A549 (cell line): ENCODE results near the gene USP32. TPM values are rescaled to one million over a fixed set of nuclear protein-coding genes. Genes with fewer than 3 reads are reported as not detected.
"Not testable (repeated sequence)": the region's sequence is repeated elsewhere in the genome, so short reads cannot be mapped to it uniquely, and the experiment has no call there.

Experiments
- ATAC-seq, 2 experiments: fragments of 200-7000 bp in 1 of 2; fragments of >200 bp in 1 of 2; cut with Nextera tagmentation in 1 of 2; cut with Tn5 transposase in 1 of 2; 3 replicates each; pipeline versions ENCODE4 v1.8.0 to v1.9.1; 2018 to 2020; ENCODE audit warnings: mild to moderate bottlenecking in 1 of 2, moderate library complexity in 1 of 2
- CTCF ChIA-PET: fragments of 300-600 bp; sonication (Branson Sonifier 250); formaldehyde crosslinking; extraction: SDS; loops from one replicate; lab custom pipeline; 2021; ENCODE audit warnings: antibody characterized with exemption, inconsistent platforms; lab: Yijun Ruan, JAX
- POLR2A ChIA-PET: fragments of 350-600 bp; formaldehyde crosslinking; extraction: SDS; loops from one replicate; lab custom pipeline; 2021; ENCODE audit warnings: antibody characterized with exemption, inconsistent platforms; lab: Yijun Ruan, JAX
- DNase-seq, 2 experiments: peaks; one replicate each; pipeline versions ENCODE4 v3.0.0 to v3.0.0-alpha.2; 2011 to 2016; ENCODE audit warnings: low read depth in 1 of 2, low spot score in 1 of 2
- FAIRE-seq: peaks from 2 replicates; lab custom pipeline; 2011; peaks lifted over from hg19 to GRCh38; lab: Jason Lieb, UNC
- H3K27ac ChIP-seq, 2 experiments: fragments of >200 bp; sonication (Bioruptor Twin); formaldehyde crosslinking; 3 replicates each; pipeline ENCODE4 v1.5.1; 2016 to 2017
- H3K4me1 ChIP-seq: fragments of >200 bp; sonication (Bioruptor Twin); formaldehyde crosslinking; 3 replicates; pipeline ENCODE4 v1.6.1; 2016
- H3K4me2 ChIP-seq: fragments of >200 bp; sonication (Bioruptor Twin); formaldehyde crosslinking; 3 replicates; pipeline ENCODE4 v1.6.1; 2016
- H3K4me3 ChIP-seq: fragments of >200 bp; sonication (Bioruptor Twin); formaldehyde crosslinking; 3 replicates; pipeline ENCODE4 v1.5.1; 2016
- H3K9me3 ChIP-seq: fragments of >200 bp; sonication (Bioruptor Twin); formaldehyde crosslinking; 3 replicates; pipeline ENCODE4 v1.6.1; 2016
- CHD2 ChIP-seq: fragments of 150-350 bp; IDR thresholded peaks from 2 replicates; pipeline ENCODE4 v1.6.1; 2014; ENCODE audit warnings: low read length; ENCODE audit not compliant: partially characterized antibody
- HOXA7 ChIP-seq: fragments of 250-450 bp; sonication (Bioruptor Pico); IDR thresholded peaks from 2 replicates; pipeline ENCODE4 v1.5.0; 2020; ENCODE audit warnings: mild to moderate bottlenecking, moderate library complexity
- JUN ChIP-seq, 2 experiments: fragments of >200 bp; sonication (Bioruptor Twin); formaldehyde crosslinking; IDR thresholded peaks; 2 replicates in 1 of 2; 3 replicates in 1 of 2; pipeline ENCODE4 v1.6.1; 2016 to 2017
- JUNB ChIP-seq: fragments of >200 bp; sonication (Bioruptor Twin); formaldehyde crosslinking; IDR thresholded peaks from 2 replicates; pipeline ENCODE4 v1.6.1; 2016
- MAFK ChIP-seq: fragments of 450-650 bp; IDR thresholded peaks from 2 replicates; pipeline ENCODE4 v1.6.1; 2014; ENCODE audit not compliant: partially characterized antibody
- NFE2L2 ChIP-seq: fragments of 150-350 bp; conservative IDR thresholded peaks from 2 replicates; pipeline ENCODE4 v1.6.1; 2014; ENCODE audit warnings: low read length
- RAD21 ChIP-seq, 2 experiments: fragments of >200 bp in 1 of 2; sonication (Bioruptor Twin) in 1 of 2; formaldehyde crosslinking in 1 of 2; IDR thresholded peaks in 1 of 2; conservative IDR thresholded peaks in 1 of 2; 2 replicates in 1 of 2; 3 replicates in 1 of 2; pipeline ENCODE4 v1.6.1; 2012 to 2018; ENCODE audit warnings: inconsistent platforms in 1 of 2
- RARB ChIP-seq: fragments of 250-450 bp; sonication (Bioruptor Pico); IDR thresholded peaks from 2 replicates; pipeline ENCODE4 v1.8.0; 2021; ENCODE audit warnings: mild to moderate bottlenecking, moderate library complexity
- RCOR1 ChIP-seq: fragments of 150-350 bp; IDR thresholded peaks from 2 replicates; pipeline ENCODE4 v1.6.1; 2014; ENCODE audit warnings: antibody characterized with exemption, low read length, low read depth
- TP53 ChIP-seq: fragments of 250-450 bp; sonication (Bioruptor Pico); IDR thresholded peaks from 2 replicates; pipeline ENCODE4 v1.5.0; 2021; ENCODE audit warnings: mild to moderate bottlenecking, moderate library complexity
- ZNF302 ChIP-seq: fragments of 250-450 bp; sonication (Bioruptor Pico); IDR thresholded peaks from 2 replicates; pipeline ENCODE4 v1.9.0; 2021; ENCODE audit warnings: inconsistent platforms, mild to moderate bottlenecking, moderate library complexity
- ZSCAN20 ChIP-seq: fragments of 250-450 bp; sonication (Bioruptor Pico); IDR thresholded peaks from 2 replicates; pipeline ENCODE4 v1.8.0; 2022; ENCODE audit warnings: mild to moderate bottlenecking, moderate library complexity
- WGBS: methylation state at CpG from one replicate; pipeline ENCODE4 v1.1.6; 2017; ENCODE audit errors: missing lambda C conversion rate; 5-methylcytosine and 5-hydroxymethylcytosine counted together
- polyA plus RNA-seq, 4 experiments: library from polyadenylated mRNA; depleted of rRNA in 3 of 4; stranded (reverse); fragments of >200 nt; fragmentation: RNase III in 1 of 4; extraction: RNeasy Plus Mini Kit Qiagen cat#74134 plus additional on column Dnase treatment in 1 of 4; gene quantifications; 2 replicates in 3 of 4; 3 replicates in 1 of 4; pipeline ENCODE4 v1.2.3, GENCODE V29; 2011 to 2017
- TF ChIP-seq, protein P1 (sequence below): fragments of 150-350 bp; IDR thresholded peaks from 2 replicates; pipeline ENCODE4 v1.6.1; 2014; ENCODE audit warnings: low read depth, mild to moderate bottlenecking, low read length
- TF ChIP-seq, protein P2 (sequence below): fragments of 250-450 bp; sonication (Bioruptor Pico); IDR thresholded peaks from 2 replicates; pipeline ENCODE4 v1.5.0; 2021; ENCODE audit warnings: mild to moderate bottlenecking, moderate library complexity, borderline replicate concordance

The USP32 gene
- polyA plus RNA-seq, 2 of the 4 experiments (the other 2 are of a cell fraction) = 35.4 to 52.2 TPM

DNA sequence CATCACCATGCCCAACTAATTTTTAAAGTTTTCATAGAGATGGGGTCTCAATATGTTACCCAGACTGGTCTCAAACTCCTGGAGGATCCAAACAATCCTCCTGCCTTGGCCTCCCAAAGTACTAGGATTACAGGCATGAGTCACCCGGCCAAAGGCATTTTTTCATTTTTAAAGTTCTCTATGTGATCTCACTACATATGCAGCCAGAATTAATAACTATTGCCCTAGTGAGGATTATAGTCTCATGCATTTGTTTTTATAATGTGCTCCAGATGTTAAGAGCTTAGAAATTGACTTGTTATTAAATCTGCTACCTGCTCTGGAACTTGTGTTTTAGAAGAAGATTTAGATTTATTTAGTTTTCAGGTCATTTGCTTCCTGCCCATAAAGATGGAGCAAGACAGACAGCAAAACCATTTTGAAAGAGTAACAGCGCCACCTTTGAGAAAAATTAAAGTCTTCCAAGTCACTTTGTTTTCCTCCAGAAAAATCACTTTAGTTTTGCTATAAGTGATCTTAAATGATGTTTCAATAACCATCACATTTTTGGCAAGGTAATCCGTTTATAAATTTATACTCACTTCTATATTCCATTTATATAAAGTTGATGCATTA, 162.6 kb downstream of the USP32 start (continued):
- TF ChIP-seq MAFK (no peak), NFE2L2 (no peak), RAD21 (conservative IDR thresholded peaks at IDR 0.05 in 1 of 2, IDR thresholded peaks at IDR 0.05 in 1 of 2) (peak; percentile 48 to 55; a peak in 4 of 5 replicates)
- TF ChIP-seq, protein P1, sequence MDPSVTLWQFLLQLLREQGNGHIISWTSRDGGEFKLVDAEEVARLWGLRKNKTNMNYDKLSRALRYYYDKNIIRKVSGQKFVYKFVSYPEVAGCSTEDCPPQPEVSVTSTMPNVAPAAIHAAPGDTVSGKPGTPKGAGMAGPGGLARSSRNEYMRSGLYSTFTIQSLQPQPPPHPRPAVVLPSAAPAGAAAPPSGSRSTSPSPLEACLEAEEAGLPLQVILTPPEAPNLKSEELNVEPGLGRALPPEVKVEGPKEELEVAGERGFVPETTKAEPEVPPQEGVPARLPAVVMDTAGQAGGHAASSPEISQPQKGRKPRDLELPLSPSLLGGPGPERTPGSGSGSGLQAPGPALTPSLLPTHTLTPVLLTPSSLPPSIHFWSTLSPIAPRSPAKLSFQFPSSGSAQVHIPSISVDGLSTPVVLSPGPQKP = no peak
- TF ChIP-seq, all 56 proteins: peak for 3

DNA sequence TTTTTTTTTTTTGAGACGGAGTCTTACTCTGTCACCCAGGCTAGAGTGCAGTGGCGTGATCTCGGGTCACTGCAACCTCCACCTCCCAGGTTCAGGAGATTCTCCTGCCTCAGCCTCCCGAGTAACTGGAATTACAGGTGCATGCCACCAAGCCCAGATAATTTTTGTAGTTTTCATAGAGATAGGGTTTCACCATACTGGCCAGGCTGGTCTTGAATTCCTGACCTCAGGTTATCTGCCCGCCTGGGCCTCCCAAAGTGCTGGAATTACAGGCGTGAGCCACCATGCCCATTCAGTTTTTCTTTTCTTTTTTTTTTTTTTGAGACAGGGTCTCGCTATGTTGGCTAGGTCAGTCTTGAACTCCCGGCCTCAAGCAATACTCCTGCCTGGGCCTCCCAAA, 164.7 kb downstream of the USP32 start:
- CTCF ChIA-PET = interaction anchor here (0.9 to 1.2 kb wide), 5 partner anchors 10 to 342 kb away, joined by 3 to 4 read pairs (median 3); no protein-coding TSS in a partner anchor
- POLR2A ChIA-PET, H3K27ac ChIP-seq, FAIRE-seq, H3K4me2 ChIP-seq, ATAC-seq, DNase-seq, H3K4me3 ChIP-seq, H3K4me1 ChIP-seq, H3K9me3 ChIP-seq: not testable (repeated sequence)
- WGBS = 97% methylated on average over 8 of the region's 8 CpGs

DNA sequence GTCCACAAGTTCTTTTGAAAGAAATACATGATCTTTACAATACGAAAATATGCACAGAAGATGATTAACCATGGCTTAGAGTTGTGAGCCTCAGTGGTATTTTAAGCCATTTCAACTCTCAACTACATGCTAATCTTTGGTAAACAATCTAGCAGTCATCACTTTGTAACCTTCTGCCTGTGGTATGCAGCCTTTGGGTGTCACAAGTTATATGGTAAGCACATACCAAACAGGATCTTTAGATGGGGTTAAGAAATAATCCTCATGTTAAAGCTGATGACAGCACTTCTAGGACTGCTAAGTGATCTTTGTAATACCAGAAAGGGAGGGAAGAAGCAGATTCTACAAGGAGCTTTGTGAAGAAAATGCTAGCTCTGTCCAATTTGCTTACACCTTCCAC, 167.9 kb downstream of the USP32 start:
- Histone ChIP-seq H3K4me2 (no peak overlapping the region), H3K4me1 (no peaks in the 10 kb centered on the region), H3K27ac (no peak overlapping the region), H3K9me3 (no peaks in the 10 kb centered on the region), H3K4me3 (no peak overlapping the region)
- no peak for TF ChIP-seq CHD2
- no peak for TF ChIP-seq JUN (IDR thresholded peaks at IDR 0.05)
- no peak for TF ChIP-seq ZSCAN20 (CRISPR knock-in tag)
- DNase-seq (no peak), ATAC-seq (no peak), FAIRE-seq (no peak)
- WGBS = 78% methylated on average over 1 of the region's 1 CpG
- CTCF ChIA-PET = interaction anchor here (0.5 to 1.6 kb wide), 5 partner anchors 24 to 1679 kb away, joined by 3 to 5 read pairs (median 4); no protein-coding TSS in a partner anchor
- POLR2A ChIA-PET = no interaction called here

DNA sequence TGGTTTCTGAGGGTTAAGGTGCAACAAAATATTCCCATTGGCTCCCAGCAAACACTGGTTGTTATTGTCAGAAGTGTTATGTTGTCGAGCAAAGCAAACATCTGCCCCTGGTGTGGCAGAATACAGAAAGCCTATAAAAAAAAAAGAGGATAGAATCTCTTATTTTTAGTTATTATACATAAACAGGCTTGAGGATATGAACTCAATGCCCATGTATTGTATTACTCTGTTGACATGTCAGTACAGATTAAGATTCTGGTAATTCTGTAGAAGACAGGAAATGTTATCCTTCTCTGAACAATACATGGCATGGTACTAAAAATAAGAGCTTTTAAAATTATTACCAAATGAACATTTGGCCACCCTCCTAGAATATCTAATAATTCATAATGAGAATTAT, 168.5 kb downstream of the USP32 start:
- DNase-seq (no peak), ATAC-seq (no peak), FAIRE-seq (no peak)
- no peak for TF ChIP-seq JUNB
- TF ChIP-seq ZNF302 (CRISPR knock-in tag) = no peak
- TF ChIP-seq, protein P2, sequence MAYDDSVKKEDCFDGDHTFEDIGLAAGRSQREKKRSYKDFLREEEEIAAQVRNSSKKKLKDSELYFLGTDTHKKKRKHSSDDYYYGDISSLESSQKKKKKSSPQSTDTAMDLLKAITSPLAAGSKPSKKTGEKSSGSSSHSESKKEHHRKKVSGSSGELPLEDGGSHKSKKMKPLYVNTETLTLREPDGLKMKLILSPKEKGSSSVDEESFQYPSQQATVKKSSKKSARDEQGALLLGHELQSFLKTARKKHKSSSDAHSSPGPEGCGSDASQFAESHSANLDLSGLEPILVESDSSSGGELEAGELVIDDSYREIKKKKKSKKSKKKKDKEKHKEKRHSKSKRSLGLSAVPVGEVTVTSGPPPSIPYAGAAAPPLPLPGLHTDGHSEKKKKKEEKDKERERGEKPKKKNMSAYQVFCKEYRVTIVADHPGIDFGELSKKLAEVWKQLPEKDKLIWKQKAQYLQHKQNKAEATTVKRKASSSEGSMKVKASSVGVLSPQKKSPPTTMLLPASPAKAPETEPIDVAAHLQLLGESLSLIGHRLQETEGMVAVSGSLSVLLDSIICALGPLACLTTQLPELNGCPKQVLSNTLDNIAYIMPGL (CRISPR knock-in tag) = no peak
- no peak for TF ChIP-seq RARB (CRISPR knock-in tag)
- no peak for TF ChIP-seq NFE2L2
- TF ChIP-seq HOXA7 = no peak
- TF ChIP-seq RCOR1 = no peak
- no peak for TF ChIP-seq TP53 (CRISPR knock-in tag)
- no peak for TF ChIP-seq MAFK
- H3K9me3 ChIP-seq = no peaks in the 10 kb centered on the region
- ChIA-PET CTCF (interaction anchor here (0.5 to 1.6 kb wide), 5 partner anchors 25 to 1679 kb away, joined by 3 to 5 read pairs (median 4); no protein-coding TSS in a partner anchor), POLR2A (no interaction called here)
- H3K4me2 ChIP-seq = no peak overlapping the region
- no peaks in the 10 kb centered on the region for H3K4me1 ChIP-seq
- no peak overlapping the region for H3K4me3 ChIP-seq
- H3K27ac ChIP-seq = no peak overlapping the region
- 88% methylated on average over 1 of the region's 1 CpG for WGBS

DNA sequence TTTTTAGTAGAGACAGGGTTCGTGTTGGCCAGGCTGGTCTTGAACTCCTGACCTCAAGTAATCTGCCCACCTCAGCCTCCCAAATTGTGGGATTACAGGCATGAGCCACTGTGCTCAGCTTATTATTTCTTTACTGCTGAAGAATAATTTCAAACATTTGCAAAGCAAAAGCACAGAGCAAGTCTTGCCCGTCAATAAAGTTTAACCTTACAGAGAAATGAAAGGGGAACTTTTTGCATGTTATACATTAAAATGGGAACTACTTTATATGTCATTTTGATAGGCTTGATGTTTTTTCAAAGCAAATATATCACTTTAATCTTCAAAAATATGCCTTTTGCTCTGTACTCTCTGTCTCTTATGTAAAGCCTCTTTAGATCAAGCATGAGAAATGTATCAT, 173.2 kb downstream of the USP32 start:
- H3K4me3 ChIP-seq, H3K27ac ChIP-seq, H3K9me3 ChIP-seq, DNase-seq, CTCF ChIA-PET, H3K4me1 ChIP-seq, ATAC-seq, H3K4me2 ChIP-seq, FAIRE-seq: not testable (repeated sequence)
- POLR2A ChIA-PET = interaction anchor here (0.7 kb wide), 1 partner anchor 77 kb away, joined by 7 read pairs; no protein-coding TSS in a partner anchor
- 97% methylated on average over 2 of the region's 2 CpGs for WGBS

DNA sequence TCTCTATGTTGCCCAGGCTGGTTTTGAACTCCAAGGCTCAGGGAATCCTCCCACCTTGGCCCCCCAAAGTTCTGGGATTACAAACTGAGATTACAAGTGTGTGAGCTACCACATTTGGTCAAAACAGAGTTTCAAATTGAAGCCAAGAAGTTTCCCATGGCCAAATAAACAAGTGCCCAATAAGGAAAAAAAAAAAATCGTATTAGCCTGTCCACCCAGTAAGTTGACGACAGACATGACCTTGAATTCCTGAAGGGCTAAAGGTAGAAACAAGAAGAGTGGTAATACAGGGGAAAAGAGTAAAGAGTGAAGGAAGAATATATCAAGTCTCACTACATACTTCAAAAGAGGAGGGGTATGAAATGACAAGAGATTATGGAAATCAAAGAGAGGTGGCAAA, 176.0 kb downstream of the USP32 start:
- POLR2A ChIA-PET, H3K4me1 ChIP-seq, DNase-seq, H3K9me3 ChIP-seq, H3K4me2 ChIP-seq, FAIRE-seq, ATAC-seq, H3K27ac ChIP-seq, H3K4me3 ChIP-seq: not testable (repeated sequence)
- CTCF ChIA-PET = interaction anchor here (0.6 kb wide), 1 partner anchor 205 kb away, joined by 3 read pairs; no protein-coding TSS in a partner anchor
- WGBS = no CpG with 5 or more reads among the region's 2 CpGs

DNA sequence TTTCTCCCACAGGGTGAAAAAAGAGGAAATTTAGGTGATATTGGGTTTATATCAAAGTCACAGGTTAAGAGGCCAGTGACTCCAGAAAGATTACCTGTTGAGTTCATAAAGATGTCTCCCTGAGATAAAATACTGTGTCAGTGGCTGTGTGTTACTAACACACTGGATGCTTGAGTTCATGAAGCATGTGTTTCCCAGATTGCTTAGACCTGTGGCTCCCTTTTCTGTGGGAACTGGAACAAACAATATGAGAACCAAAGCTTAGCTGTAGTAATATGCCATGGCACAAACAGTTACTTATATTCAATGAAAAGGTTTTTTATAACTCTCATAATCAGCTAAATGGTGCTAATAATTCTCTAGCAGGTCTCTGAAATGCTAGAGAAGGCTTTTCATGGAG, 180.7 kb downstream of the USP32 start:
- DNase-seq, FAIRE-seq, POLR2A ChIA-PET, H3K27ac ChIP-seq, H3K4me1 ChIP-seq, ATAC-seq, H3K4me3 ChIP-seq, CTCF ChIA-PET, H3K4me2 ChIP-seq, H3K9me3 ChIP-seq: not testable (repeated sequence)
